HepG2 (cell line): Measurements from ENCODE around the gene CDC34. TPM values are rescaled to one million over a fixed set of nuclear protein-coding genes. Genes with fewer than 3 reads are reported as not detected.

ENCODE experiments used
- AKAP8 ChIP-seq: sonication (generic); formaldehyde crosslinking; IDR thresholded peaks from 2 replicates; pipeline ENCODE4 v1.5.1; 2020; ENCODE audit warnings: mild to moderate bottlenecking, missing genetic modification reagents
- ATF5 ChIP-seq: sonication (generic); formaldehyde crosslinking; IDR thresholded peaks from 2 replicates; pipeline ENCODE4 v1.4.0; 2020; ENCODE audit warnings: mild to moderate bottlenecking, low read depth, missing genetic modification reagents
- BCL3 ChIP-seq: sonication (generic); formaldehyde crosslinking; IDR thresholded peaks from 2 replicates; pipeline ENCODE4 v1.5.1; 2020; ENCODE audit warnings: mild to moderate bottlenecking, missing genetic modification reagents, moderate library complexity
- HNF4A ChIP-seq: sonication (generic); formaldehyde crosslinking; IDR thresholded peaks from 2 replicates; pipeline ENCODE4 v1.4.0; 2020; ENCODE audit warnings: missing genetic modification reagents
- HNF4G ChIP-seq, 2 experiments: sonication (generic) in 1 of 2; formaldehyde crosslinking in 1 of 2; IDR thresholded peaks; 2 replicates each; pipeline versions ENCODE4 v1.4.0 to v1.6.1; 2011 to 2020; ENCODE audit warnings: borderline replicate concordance in 2 of 2, low read depth in 2 of 2, mild to moderate bottlenecking in 2 of 2, low read length in 1 of 2, missing genetic modification reagents in 1 of 2, moderate library complexity in 1 of 2
- MAF1 ChIP-seq: sonication (generic); formaldehyde crosslinking; IDR thresholded peaks from 2 replicates; pipeline ENCODE4 v1.5.0; 2020; ENCODE audit warnings: missing genetic modification reagents, borderline replicate concordance
- MED1 ChIP-seq: sonication (generic); formaldehyde crosslinking; IDR thresholded peaks from 2 replicates; pipeline ENCODE4 v1.4.0; 2020; ENCODE audit warnings: missing genetic modification reagents
- NFAT5 ChIP-seq: sonication (generic); formaldehyde crosslinking; IDR thresholded peaks from 2 replicates; pipeline ENCODE4 v1.4.0; 2020; ENCODE audit warnings: missing genetic modification reagents
- ZBTB42 ChIP-seq: sonication (generic); formaldehyde crosslinking; IDR thresholded peaks from 2 replicates; pipeline ENCODE4 v1.5.0; 2020; ENCODE audit warnings: mild to moderate bottlenecking, missing genetic modification reagents
- ZBTB49 ChIP-seq: sonication (generic); formaldehyde crosslinking; IDR thresholded peaks from 2 replicates; pipeline ENCODE4 v1.4.0; 2020; ENCODE audit warnings: missing genetic modification reagents, borderline replicate concordance
- ZNF414 ChIP-seq: sonication (generic); formaldehyde crosslinking; IDR thresholded peaks from 2 replicates; pipeline ENCODE4 v1.5.0; 2020; ENCODE audit warnings: missing genetic modification reagents
- polyA plus RNA-seq, 8 experiments: library from polyadenylated mRNA; depleted of rRNA in 3 of 8; stranded (reverse) in 7 of 8; unstranded in 1 of 8; fragments of >200 nt; fragmentation: Illumina TruSeq in 4 of 8; extraction: Trizol in 4 of 8; gene quantifications; 2 replicates each; pipeline versions ENCODE4 v1.2.1 to v1.2.3, GENCODE V29; 2011 to 2016; ENCODE audit warnings: low read depth in 4 of 8, missing spikeins in 1 of 8, mixed read lengths in 1 of 8; ENCODE audit not compliant: insufficient read depth in 1 of 8
- total RNA-seq, 5 experiments: library from RNA; depleted of rRNA; stranded (reverse); fragments of >200 nt; fragmentation: Illumina TruSeq; extraction: Trizol; gene quantifications; 2 replicates each; pipeline ENCODE4 v1.2.3, GENCODE V29; 2016; ENCODE audit warnings: low read depth in 1 of 5

Gene CDC34
- total and polyA plus RNA-seq, 2 of the 13 experiments (the other 11 are each of a cell fraction or from before 2014, with no cell fraction given), result 138 to 150 TPM

- TF ChIP-seq NFAT5 (CRISPR knock-in tag) (peak; percentile 21; the same call in 1 of the 2 replicates), HNF4G (IDR thresholded peaks at IDR 0.05; ENCODE audit: borderline replicate concordance, low read depth, low read length) (peak; percentile 29; the same call in 1 of the 2 replicates), HNF4G (CRISPR knock-in tag; IDR thresholded peaks at IDR 0.05; ENCODE audit: borderline replicate concordance, low read depth) (no peak), MAF1 (no peak), HNF4A (CRISPR knock-in tag) (peak; percentile 56), BCL3 (CRISPR knock-in tag) (peak; percentile 22; the same call in 1 of the 2 replicates), AKAP8 (CRISPR knock-in tag) (peak; percentile 54; the same call in 1 of the 2 replicates), ATF5 (CRISPR knock-in tag) (no peak), MED1 (CRISPR knock-in tag) (peak; percentile 28; the same call in 1 of the 2 replicates), ZNF414 (CRISPR knock-in tag) (no peak), ZBTB49 (no peak), ZBTB42 (CRISPR knock-in tag) (peak; percentile 23; the same call in 1 of the 2 replicates)
These were observed 33.6 kb upstream of the CDC34 start (continued) for GRCh38 chr19:497869-498510.
